BE2C (cell line): ENCODE data around the gene RPL41.

ENCODE experiments used
- DNase-seq: peaks from one replicate; pipeline ENCODE4 v3.0.0-alpha.2; 2020
- H3K27me3 ChIP-seq: fragments of 250-450 bp; sonication (Bioruptor Pico); 2 replicates; pipeline ENCODE4 v1.5.1; 2020; ENCODE audit warnings: mild to moderate bottlenecking
- H3K36me3 ChIP-seq: fragments of 250-450 bp; sonication (Bioruptor Pico); 2 replicates; pipeline ENCODE4 v1.5.1; 2020; ENCODE audit warnings: mild to moderate bottlenecking
- H3K4me1 ChIP-seq: fragments of 250-450 bp; sonication (Bioruptor Pico); 2 replicates; pipeline ENCODE4 v1.5.1; 2020
- H3K4me3 ChIP-seq: 2 replicates; pipeline ENCODE4 v1.5.1; 2011; ENCODE audit warnings: low read depth, low read length
- H3K9me3 ChIP-seq: fragments of 250-450 bp; sonication (Bioruptor Pico); 2 replicates; pipeline ENCODE4 v1.5.1; 2020
- CTCF ChIP-seq: IDR thresholded peaks from 2 replicates; pipeline ENCODE4 v1.5.1; 2012; ENCODE audit warnings: mild to moderate bottlenecking, low read depth, low read length

RPL41 gene

GRCh38 chr12:56158926-56159461 is 42.6 kb downstream of the RPL41 start:
- Histone ChIP-seq H3K4me3 (peak overlapping the region; percentile 92), H3K4me1 (no peaks in the 10 kb centered on the region; the same call in 1 of the 2 replicates), H3K36me3 (peaks cover 51% of the 10 kb centered on the region), H3K27me3 (no peaks in the 10 kb centered on the region; the same call in 1 of the 2 replicates), H3K9me3 (no peaks in the 10 kb centered on the region)
- TF ChIP-seq CTCF = no peak
- peak; percentile 57 for DNase-seq

GRCh38 chr12:56159482-56160192 is 43.2 kb downstream of the RPL41 start:
- Histone ChIP-seq H3K36me3 (peaks cover 58% of the 10 kb centered on the region), H3K4me3 (peak overlapping the region; percentile 92), H3K27me3 (no peaks in the 10 kb centered on the region; the same call in 1 of the 2 replicates), H3K9me3 (no peaks in the 10 kb centered on the region), H3K4me1 (no peaks in the 10 kb centered on the region; the same call in 1 of the 2 replicates)
- no peak for TF ChIP-seq CTCF
- no peak for DNase-seq

GRCh38 chr12:56160193-56160763 is 43.8 kb downstream of the RPL41 start:
- no peak for DNase-seq
- no peak for TF ChIP-seq CTCF
- Histone ChIP-seq H3K27me3 (no peaks in the 10 kb centered on the region; the same call in 1 of the 2 replicates), H3K9me3 (no peaks in the 10 kb centered on the region), H3K36me3 (peaks cover 60% of the 10 kb centered on the region), H3K4me1 (no peaks in the 10 kb centered on the region; the same call in 1 of the 2 replicates), H3K4me3 (peak overlapping the region; percentile 92)

GRCh38 chr12:56160894-56161689 is 44.7 kb downstream of the RPL41 start:
- no peak for TF ChIP-seq CTCF
- Histone ChIP-seq H3K4me3 (no peak overlapping the region; the same call in 1 of the 2 replicates), H3K27me3 (no peaks in the 10 kb centered on the region; the same call in 1 of the 2 replicates), H3K9me3 (no peaks in the 10 kb centered on the region), H3K4me1 (no peaks in the 10 kb centered on the region; the same call in 1 of the 2 replicates), H3K36me3 (peaks cover 58% of the 10 kb centered on the region)
- no peak for DNase-seq

GRCh38 chr12:56161690-56162351 is 45.4 kb downstream of the RPL41 start:
- H3K27me3 ChIP-seq = no peaks in the 10 kb centered on the region; the same call in 1 of the 2 replicates
- H3K9me3 ChIP-seq = no peaks in the 10 kb centered on the region
- peaks cover 62% of the 10 kb centered on the region for H3K36me3 ChIP-seq
- no peaks in the 10 kb centered on the region; the same call in 1 of the 2 replicates for H3K4me1 ChIP-seq
- TF ChIP-seq CTCF = no peak
- H3K4me3 ChIP-seq = no peak overlapping the region
- no peak for DNase-seq
